HG03575 (cell line): Measurements from ENCODE around the gene IQCC.
"Not testable (repeated sequence)": the region's sequence is repeated elsewhere in the genome, so short reads cannot be mapped to it uniquely, and the experiment has no call there.

Experiments used
- ATAC-seq: cut with Tn5 transposase; IDR thresholded peaks from one replicate; pipeline ENCODE4 v1.9.1; 2021; ENCODE audit not compliant: unreplicated experiment, insufficient number of reproducible peaks, low FRiP score; ENCODE audit errors: extremely low read depth

IQCC gene

GRCh38 chr1:32205401-32206370, at the start of gene IQCC:
Gene IQCC, plus strand, starts transcription at chr1:32205671. Its CDS starts 11 bp downstream, at chr1:32205682.
- ATAC-seq = no peak

DNA sequence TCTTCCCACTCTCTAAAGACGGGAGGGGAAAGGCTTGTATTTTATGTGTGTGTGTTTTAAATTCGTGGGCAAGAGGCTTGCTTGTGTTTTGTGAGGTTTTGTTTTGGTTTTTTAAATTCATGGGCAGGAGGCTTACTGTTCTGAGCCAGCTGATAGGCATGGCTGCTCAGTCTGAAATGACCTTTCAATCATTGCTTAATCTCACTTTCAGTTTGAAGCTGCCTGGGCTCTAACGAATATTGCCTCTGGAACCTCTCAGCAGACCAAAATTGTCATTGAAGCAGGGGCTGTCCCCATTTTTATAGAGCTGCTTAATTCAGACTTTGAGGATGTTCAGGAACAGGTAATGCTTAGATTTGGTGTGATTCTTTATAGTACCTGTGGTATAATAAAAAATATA, 46.3 kb upstream of the IQCC start:
- ATAC-seq = no peak

- ATAC-seq = no peak
These were observed 42.1 kb upstream of the IQCC start for GRCh38 chr1:32163405-32163804.

DNA sequence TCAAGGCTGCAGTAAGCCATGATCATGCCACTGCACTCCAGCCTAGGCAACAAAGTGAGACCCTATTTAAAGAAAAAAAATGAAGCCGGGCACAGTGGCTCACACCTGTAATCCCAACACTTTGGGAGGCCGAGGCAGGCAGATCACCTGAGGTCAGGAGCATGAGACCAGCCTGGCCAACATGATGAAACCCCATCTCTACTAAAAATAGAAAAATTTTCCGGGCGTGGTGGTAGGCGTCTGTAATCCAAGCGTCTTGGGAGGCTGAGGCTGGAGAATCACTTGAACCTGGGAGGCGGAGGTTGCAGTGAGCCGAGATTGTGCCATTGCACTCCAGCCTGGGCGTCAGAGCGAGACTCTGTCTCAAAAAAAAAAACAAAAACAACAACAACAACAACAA, 39.8 kb upstream of the IQCC start:
- ATAC-seq = not testable (repeated sequence)

DNA sequence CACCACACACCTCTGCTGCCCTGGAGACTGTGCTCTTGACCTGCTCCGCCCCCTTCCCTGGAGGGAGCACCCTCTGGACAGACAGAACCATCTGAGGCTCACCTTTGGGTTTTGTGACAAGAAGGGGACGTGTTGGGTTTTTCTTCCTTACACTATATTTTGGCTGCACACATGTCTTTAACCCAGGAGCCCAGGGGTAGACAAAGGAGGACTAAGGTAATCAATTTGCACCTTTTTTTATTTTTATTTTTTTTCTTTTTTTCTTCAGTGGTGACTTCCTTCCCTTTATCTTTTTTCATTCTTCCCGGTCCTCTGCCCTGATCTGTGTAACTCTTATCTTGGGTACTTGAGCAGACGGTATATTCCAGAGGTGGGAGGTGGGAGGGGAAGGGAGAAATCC, 34.5 kb upstream of the IQCC start:
- ATAC-seq = no peak

DNA sequence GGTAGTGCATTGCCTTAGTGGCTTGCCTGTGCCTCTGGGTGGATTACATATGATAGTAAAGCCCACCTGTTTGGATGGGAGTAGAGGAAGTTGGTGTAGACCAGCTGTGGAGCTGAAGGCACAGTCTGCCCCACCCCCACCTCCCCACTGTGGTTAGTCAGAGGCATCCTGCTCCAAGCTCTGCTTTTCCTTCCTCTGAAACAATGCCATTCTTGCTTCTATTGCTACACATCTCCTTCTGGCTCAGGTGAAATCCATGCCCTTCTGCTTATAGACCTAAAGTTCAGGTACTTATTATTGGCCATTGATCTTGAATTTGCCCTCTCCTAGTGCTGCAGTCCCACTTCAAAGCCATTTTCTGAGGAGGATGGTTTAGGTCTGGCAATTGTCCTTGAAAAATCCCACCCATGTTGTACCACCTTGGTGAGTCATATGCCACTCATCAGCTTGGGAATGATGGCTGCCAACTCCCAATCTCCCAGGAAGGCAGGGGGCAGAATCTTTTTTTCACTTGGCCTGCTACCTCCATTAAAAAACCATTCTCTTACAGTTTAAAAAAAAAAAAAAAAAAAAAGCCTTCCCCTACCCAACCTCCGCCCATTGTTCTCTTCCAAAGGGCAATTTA, 32.7 kb upstream of the IQCC start:
- no peak for ATAC-seq

DNA sequence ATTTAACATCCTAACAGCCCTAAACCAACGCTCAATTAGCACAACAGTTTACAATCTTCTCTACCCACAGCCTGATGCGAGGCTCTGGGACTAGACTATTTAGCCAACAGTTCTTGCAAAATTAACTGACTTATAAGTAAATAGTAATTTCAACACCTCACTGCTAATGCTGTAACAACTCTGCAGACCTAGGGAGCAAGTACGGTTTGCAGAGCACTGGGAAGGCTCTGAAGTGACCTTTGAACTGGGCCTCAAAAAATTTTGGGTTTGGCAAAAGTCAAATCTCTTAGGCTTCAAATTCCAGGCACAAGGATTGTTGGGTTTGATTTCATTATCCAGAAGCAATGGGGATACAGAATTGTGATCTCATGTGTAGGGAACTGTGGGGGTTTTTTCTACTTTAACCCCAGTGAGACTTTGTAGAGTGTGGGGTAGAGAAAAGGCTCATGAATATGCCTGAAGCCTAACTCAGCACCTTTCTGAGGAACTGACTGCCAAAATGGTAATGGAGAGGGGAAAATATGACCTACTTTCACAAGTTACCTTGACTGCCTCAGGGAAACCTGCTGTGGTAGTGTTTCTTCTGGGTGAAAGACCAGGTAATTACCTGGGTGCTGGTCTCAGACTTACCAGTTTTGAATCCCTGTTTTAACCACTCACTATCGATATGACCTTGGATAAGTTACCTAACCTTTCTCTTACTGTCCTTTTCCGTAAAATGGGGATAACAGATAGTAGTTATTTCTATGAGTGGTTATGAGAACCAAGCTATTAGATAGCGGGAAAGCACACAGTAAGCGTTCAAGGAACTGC, 26.9 kb upstream of the IQCC start:
- no peak for ATAC-seq

DNA sequence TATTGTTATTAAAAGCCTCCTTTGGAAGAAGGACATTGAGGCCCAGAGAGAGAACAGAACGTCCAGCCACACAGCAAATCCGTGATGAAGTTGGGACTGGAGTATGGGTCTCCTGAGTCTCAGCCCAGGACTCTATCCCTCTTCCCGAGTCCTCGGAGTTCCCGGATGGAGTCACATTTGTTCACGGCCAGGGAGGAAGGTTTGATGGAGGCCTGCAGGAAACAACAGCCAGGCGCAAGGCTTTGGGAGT, 26.4 kb upstream of the IQCC start:
- ATAC-seq = no peak

- no peak for ATAC-seq
These were observed 25.9 kb upstream of the IQCC start, which contains the start of gene TXLNA for GRCh38 chr1:32179443-32180185. Gene TXLNA, plus strand, starts transcription at chr1:32179675. Its CDS starts 671 bp downstream, at chr1:32180346.

GRCh38 chr1:32180186-32181060, 25.0 kb upstream of the IQCC start:
- ATAC-seq = no peak

DNA sequence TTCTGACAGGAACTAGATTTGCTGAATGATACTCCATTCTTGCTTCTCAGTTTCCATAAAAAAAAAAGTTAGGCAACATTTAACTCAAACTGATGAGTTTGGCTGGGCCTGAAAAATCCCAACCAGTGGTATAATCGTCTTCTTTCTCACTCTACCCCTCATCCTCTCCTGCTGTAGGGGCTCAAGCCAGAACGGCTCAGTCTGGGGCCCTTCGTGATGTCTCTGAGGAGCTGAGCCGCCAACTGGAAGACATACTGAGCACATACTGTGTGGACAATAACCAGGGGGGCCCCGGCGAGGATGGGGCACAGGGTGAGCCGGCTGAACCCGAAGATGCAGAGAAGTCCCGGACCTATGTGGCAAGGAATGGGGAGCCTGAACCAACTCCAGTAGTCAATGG, 24.4 kb upstream of the IQCC start:
- ATAC-seq = no peak

GRCh38 chr1:32181563-32181962, 23.9 kb upstream of the IQCC start:
- ATAC-seq = no peak

DNA sequence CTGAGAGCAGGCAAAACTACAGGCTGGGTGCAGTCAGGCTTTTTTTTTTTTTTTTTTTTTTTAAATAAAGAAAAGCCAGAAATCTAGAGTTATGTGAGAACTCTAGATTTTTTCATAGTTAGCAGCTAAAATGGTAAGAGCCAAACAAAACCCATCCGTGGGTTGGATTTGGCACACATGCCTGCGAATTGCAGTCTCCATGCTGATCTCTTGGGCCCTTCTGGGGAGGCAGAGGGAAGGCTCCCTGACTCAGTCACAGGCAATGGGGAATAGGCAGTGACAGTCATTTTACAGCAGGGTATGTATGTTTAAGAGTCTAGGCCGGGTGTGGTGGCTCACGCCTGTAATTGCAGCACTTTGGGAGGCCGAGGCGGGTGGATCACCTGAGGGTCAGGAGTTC, 23.4 kb upstream of the IQCC start:
- no peak for ATAC-seq

- ATAC-seq = no peak
These were observed 20.8 kb upstream of the IQCC start for GRCh38 chr1:32184650-32185049.

DNA sequence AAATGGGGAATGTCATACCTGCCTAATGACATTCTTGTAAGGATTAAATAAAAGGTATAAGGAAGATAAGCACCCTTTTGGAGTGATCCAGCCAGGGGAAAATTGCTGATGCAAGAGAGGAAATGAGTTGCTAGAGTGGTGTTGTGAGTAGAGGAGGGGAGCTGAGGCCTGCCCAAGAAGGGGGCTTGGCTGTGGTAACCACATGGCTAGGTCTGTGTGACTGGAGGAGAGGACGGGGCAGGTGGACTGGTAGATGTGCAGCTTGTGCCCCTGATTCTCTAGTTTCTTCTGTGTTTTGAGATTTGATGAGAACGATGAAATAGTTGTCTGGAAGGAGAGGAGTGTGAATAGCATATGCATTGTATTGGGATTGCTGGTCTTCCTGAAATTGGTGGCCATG, 19.4 kb upstream of the IQCC start:
- no peak for ATAC-seq

DNA sequence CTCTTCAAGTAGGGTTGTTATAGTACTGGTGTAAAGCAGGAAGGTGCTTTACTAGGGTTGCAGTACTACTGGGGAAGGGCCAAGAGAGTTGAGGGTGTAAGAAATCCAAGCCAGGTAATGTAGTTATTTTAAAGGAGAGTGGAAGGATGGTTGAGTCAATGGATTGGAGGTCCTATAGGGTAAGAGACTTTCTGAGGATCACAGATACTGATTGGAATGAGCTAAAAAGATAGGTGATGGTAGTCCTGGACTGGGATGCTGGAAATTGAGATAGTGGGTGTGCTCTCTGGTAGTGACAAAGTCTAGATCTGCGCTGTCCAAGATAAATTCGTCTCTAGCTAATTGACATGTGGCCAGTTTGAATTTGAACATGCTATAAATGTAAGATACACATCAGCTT, 19.0 kb upstream of the IQCC start:
- no peak for ATAC-seq

DNA sequence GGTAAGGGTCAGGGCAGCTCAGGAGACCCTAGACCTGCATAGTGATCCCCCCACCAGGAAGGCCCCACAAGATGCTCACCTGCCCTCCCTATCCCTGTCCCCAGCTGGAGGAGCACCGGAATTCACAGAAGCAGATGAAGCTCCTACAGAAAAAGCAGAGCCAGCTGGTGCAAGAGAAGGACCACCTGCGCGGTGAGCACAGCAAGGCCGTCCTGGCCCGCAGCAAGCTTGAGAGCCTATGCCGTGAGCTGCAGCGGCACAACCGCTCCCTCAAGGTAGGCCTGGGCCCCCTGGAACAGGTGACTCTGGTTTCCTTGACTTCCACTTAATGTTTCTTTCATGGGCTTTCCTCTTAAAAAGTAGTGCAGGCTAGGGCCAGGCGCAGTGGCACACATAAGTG, 17.6 kb upstream of the IQCC start:
- no peak for ATAC-seq

GRCh38 chr1:32192220-32192948, 13.1 kb upstream of the IQCC start:
- ATAC-seq = no peak
